A673 (cell line): ENCODE data around the gene TENM4.

Source experiments
- EZH2 ChIP-seq: fragments of 200-600 bp; sonication (generic); IDR thresholded peaks from 2 replicates; pipeline ENCODE4 v1.6.1; 2017; ENCODE audit warnings: borderline replicate concordance, low read depth, mild to moderate bottlenecking, mixed read lengths, antibody characterized with exemption, low read length; ENCODE audit not compliant: poor library complexity, severe bottlenecking
- TF ChIP-seq, protein P1 (sequence below): fragments of 300-800, 200-600 bp; sonication (generic); conservative IDR thresholded peaks from 2 replicates; pipeline ENCODE4 v1.5.1; 2017; ENCODE audit warnings: low read depth, mild to moderate bottlenecking, antibody characterized with exemption, low read length, moderate library complexity, mixed read lengths

DNA sequence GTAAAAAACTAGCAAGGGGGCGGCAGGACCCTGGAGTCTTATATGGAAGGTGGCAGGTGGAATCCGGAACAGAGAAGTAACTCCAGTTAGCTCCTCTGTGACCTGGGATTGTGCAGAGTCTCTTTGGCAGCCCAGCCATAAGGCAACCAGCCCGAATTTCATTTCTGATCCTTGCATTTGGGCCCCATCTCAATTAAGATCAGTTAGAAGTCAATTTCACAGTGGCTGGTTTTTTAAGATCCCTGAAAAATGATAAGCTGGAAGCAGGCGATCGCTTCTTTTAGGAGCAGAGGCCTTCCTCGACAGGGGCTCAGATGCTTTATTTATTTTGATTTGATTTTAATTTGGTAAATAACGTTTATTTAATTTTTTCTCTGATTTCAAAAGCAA, 199.0 kb downstream of the TENM4 start:
- TF ChIP-seq, protein P1, sequence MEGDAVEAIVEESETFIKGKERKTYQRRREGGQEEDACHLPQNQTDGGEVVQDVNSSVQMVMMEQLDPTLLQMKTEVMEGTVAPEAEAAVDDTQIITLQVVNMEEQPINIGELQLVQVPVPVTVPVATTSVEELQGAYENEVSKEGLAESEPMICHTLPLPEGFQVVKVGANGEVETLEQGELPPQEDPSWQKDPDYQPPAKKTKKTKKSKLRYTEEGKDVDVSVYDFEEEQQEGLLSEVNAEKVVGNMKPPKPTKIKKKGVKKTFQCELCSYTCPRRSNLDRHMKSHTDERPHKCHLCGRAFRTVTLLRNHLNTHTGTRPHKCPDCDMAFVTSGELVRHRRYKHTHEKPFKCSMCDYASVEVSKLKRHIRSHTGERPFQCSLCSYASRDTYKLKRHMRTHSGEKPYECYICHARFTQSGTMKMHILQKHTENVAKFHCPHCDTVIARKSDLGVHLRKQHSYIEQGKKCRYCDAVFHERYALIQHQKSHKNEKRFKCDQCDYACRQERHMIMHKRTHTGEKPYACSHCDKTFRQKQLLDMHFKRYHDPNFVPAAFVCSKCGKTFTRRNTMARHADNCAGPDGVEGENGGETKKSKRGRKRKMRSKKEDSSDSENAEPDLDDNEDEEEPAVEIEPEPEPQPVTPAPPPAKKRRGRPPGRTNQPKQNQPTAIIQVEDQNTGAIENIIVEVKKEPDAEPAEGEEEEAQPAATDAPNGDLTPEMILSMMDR = no peak
- no peak for TF ChIP-seq EZH2
